ENCODE measurements around the gene EPHA8. TPM values are rescaled to one million over a fixed set of nuclear protein-coding genes. Genes with fewer than 3 reads are reported as not detected.

Gene EPHA8
- total RNA-seq, 1 donor from 2014 or later, result 0.23 TPM

GRCh38 chr1:22587247-22587646, 24.0 kb downstream of the EPHA8 start:
- Mint-ChIP-seq H3K4me3 (ENCODE audit: unreplicated experiment) (no peak overlapping the region), H3K36me3 (ENCODE audit: low read depth, unreplicated experiment) (no peaks in the 10 kb centered on the region), H3K4me1 (ENCODE audit: low read depth, unreplicated experiment) (peaks cover 10% of the 10 kb centered on the region), H3K27me3 (ENCODE audit: low read depth, unreplicated experiment) (peaks cover 64% of the 10 kb centered on the region), H3K9me3 (ENCODE audit: unreplicated experiment) (peaks cover 3% of the 10 kb centered on the region), H3K27ac (ENCODE audit: unreplicated experiment) (no peak overlapping the region)
- Histone ChIP-seq H3K79me2 (ENCODE audit: insufficient read depth, low read length) (no peaks in the 10 kb centered on the region), H3K4me1 (ENCODE audit: insufficient read depth, low read length) (no peaks in the 10 kb centered on the region), H3K27ac (ENCODE audit: low read depth, low read length) (no peak overlapping the region), H2AFZ (ENCODE audit: low read depth, low read length) (no peak overlapping the region), H3K9me3 (ENCODE audit: insufficient read depth, low read depth, low read length) (no peaks in the 10 kb centered on the region), H3K9ac (ENCODE audit: low read length) (no peak overlapping the region), H3K4me2 (ENCODE audit: low read length) (no peak overlapping the region), H3K36me3 (ENCODE audit: insufficient read depth, low read length) (no peaks in the 10 kb centered on the region), H4K20me1 (ENCODE audit: insufficient read depth, low read length) (no peaks in the 10 kb centered on the region), H3K4me3 (ENCODE audit: insufficient read depth, low read depth, low read length) (no peak overlapping the region), H3K27me3 (ENCODE audit: insufficient read depth, low read length) (peaks cover 18% of the 10 kb centered on the region)
- no peak for DNase-seq (ENCODE audit: low read depth)
- TF ChIP-seq CTCF (IDR thresholded peaks at IDR 0.05; ENCODE audit: insufficient read depth, low read depth, low read length), result no peak
- no peak for TF ChIP-seq EZH2 (IDR thresholded peaks at IDR 0.05; ENCODE audit: insufficient read depth, low read length)
- FAIRE-seq, result no peak

GRCh38 chr1:22588899-22589422, 25.7 kb downstream of the EPHA8 start:
- no peak overlapping the region for H3K9ac ChIP-seq (ENCODE audit: low read length)
- H3K27me3 ChIP-seq (ENCODE audit: insufficient read depth, low read length), result peaks cover 9% of the 10 kb centered on the region
- no peak overlapping the region for H3K27ac ChIP-seq (ENCODE audit: low read depth, low read length)
- no peak overlapping the region for H2AFZ ChIP-seq (ENCODE audit: low read depth, low read length)
- no peaks in the 10 kb centered on the region for H3K36me3 Mint-ChIP-seq (ENCODE audit: low read depth, unreplicated experiment)
- peaks cover 3% of the 10 kb centered on the region for H3K9me3 Mint-ChIP-seq (ENCODE audit: unreplicated experiment)
- H3K9me3 ChIP-seq (ENCODE audit: insufficient read depth, low read depth, low read length), result no peaks in the 10 kb centered on the region
- H4K20me1 ChIP-seq (ENCODE audit: insufficient read depth, low read length), result no peaks in the 10 kb centered on the region
- no peak overlapping the region for H3K4me3 ChIP-seq (ENCODE audit: insufficient read depth, low read depth, low read length)
- H3K4me1 ChIP-seq (ENCODE audit: insufficient read depth, low read length), result no peaks in the 10 kb centered on the region
- H3K36me3 ChIP-seq (ENCODE audit: insufficient read depth, low read length), result no peaks in the 10 kb centered on the region
- FAIRE-seq (no peak), DNase-seq (ENCODE audit: low read depth) (no peak)
- peaks cover 53% of the 10 kb centered on the region for H3K27me3 Mint-ChIP-seq (ENCODE audit: low read depth, unreplicated experiment)
- no peak overlapping the region for H3K4me3 Mint-ChIP-seq (ENCODE audit: unreplicated experiment)
- TF ChIP-seq CTCF (IDR thresholded peaks at IDR 0.05; ENCODE audit: insufficient read depth, low read depth, low read length), result no peak
- TF ChIP-seq EZH2 (IDR thresholded peaks at IDR 0.05; ENCODE audit: insufficient read depth, low read length), result no peak
- H3K4me1 Mint-ChIP-seq (ENCODE audit: low read depth, unreplicated experiment), result peaks cover 10% of the 10 kb centered on the region
- no peak overlapping the region for H3K4me2 ChIP-seq (ENCODE audit: low read length)
- H3K27ac Mint-ChIP-seq (ENCODE audit: unreplicated experiment), result no peak overlapping the region
- no peaks in the 10 kb centered on the region for H3K79me2 ChIP-seq (ENCODE audit: insufficient read depth, low read length)

- H3K4me2 ChIP-seq (ENCODE audit: low read length), result no peak overlapping the region
- H3K79me2 ChIP-seq (ENCODE audit: insufficient read depth, low read length), result no peaks in the 10 kb centered on the region
- H3K4me3 ChIP-seq (ENCODE audit: insufficient read depth, low read depth, low read length), result no peak overlapping the region
- H3K9me3 ChIP-seq (ENCODE audit: insufficient read depth, low read depth, low read length), result no peaks in the 10 kb centered on the region
- H4K20me1 ChIP-seq (ENCODE audit: insufficient read depth, low read length), result no peaks in the 10 kb centered on the region
- peaks cover 6% of the 10 kb centered on the region for H3K27me3 ChIP-seq (ENCODE audit: insufficient read depth, low read length)
- H3K27ac ChIP-seq (ENCODE audit: low read depth, low read length), result no peak overlapping the region
- TF ChIP-seq EZH2 (IDR thresholded peaks at IDR 0.05; ENCODE audit: insufficient read depth, low read length), result no peak
- no peak for TF ChIP-seq CTCF (IDR thresholded peaks at IDR 0.05; ENCODE audit: insufficient read depth, low read depth, low read length)
- Mint-ChIP-seq H3K27ac (ENCODE audit: unreplicated experiment) (no peak overlapping the region), H3K36me3 (ENCODE audit: low read depth, unreplicated experiment) (no peaks in the 10 kb centered on the region), H3K4me3 (ENCODE audit: unreplicated experiment) (peak overlapping the region; percentile 51), H3K27me3 (ENCODE audit: low read depth, unreplicated experiment) (peaks cover 45% of the 10 kb centered on the region), H3K4me1 (ENCODE audit: low read depth, unreplicated experiment) (peaks cover 10% of the 10 kb centered on the region), H3K9me3 (ENCODE audit: unreplicated experiment) (peaks cover 3% of the 10 kb centered on the region)
- no peak for FAIRE-seq
- no peaks in the 10 kb centered on the region for H3K4me1 ChIP-seq (ENCODE audit: insufficient read depth, low read length)
- no peak for DNase-seq (ENCODE audit: low read depth)
- H2AFZ ChIP-seq (ENCODE audit: low read depth, low read length), result no peak overlapping the region
- H3K9ac ChIP-seq (ENCODE audit: low read length), result no peak overlapping the region
- no peaks in the 10 kb centered on the region for H3K36me3 ChIP-seq (ENCODE audit: insufficient read depth, low read length)
Measured at GRCh38 chr1:22591576-22591975, 28.3 kb downstream of the EPHA8 start.

Measured in astrocyte (in vitro differentiated cells and primary cell).